Stomach smooth muscle (tissue), 2 donors: ENCODE results near the gene ILKAP.
A peak's percentile ranks its signal among the peaks of the same experiment; 100 is the strongest.

Source experiments
- H3K27ac ChIP-seq: one replicate; pipeline ENCODE4 v1.7.0; 2013; ENCODE audit warnings: mild to moderate bottlenecking, low read length, inconsistent platforms
- H3K27me3 ChIP-seq, 2 donors: one replicate each; pipeline ENCODE4 v1.7.0; 2013; ENCODE audit warnings: low read length in 2 of 2; ENCODE audit not compliant: insufficient read depth in 2 of 2, control insufficient read depth in 1 of 2
- H3K36me3 ChIP-seq, 2 donors: one replicate each; pipeline ENCODE4 v1.7.0; 2013; ENCODE audit warnings: low read length in 2 of 2; ENCODE audit not compliant: control insufficient read depth in 2 of 2, insufficient read depth in 2 of 2
- H3K4me1 ChIP-seq: one replicate; pipeline ENCODE4 v1.7.0; 2013; ENCODE audit warnings: low read length; ENCODE audit not compliant: control insufficient read depth, insufficient read depth
- H3K4me3 ChIP-seq, 2 donors: one replicate each; pipeline ENCODE4 v1.7.0; 2013; ENCODE audit warnings: low read length in 2 of 2
- H3K9ac ChIP-seq, 2 donors: one replicate each; pipeline ENCODE4 v1.7.0; 2013; ENCODE audit warnings: low read length in 2 of 2, mild to moderate bottlenecking in 1 of 2
- H3K9me3 ChIP-seq, 2 donors: one replicate each; pipeline ENCODE4 v1.7.0; 2013; ENCODE audit warnings: low read length in 2 of 2; ENCODE audit not compliant: control insufficient read depth in 2 of 2
- donor health status: healthy.
- donor health status: Pancreatic carcinoma.

ILKAP gene

GRCh38 chr2:238235856-238236255, 32.4 kb upstream of the ILKAP start:
- no peaks in the 10 kb centered on the region for H3K9me3 ChIP-seq
- H3K36me3 ChIP-seq = no peaks in the 10 kb centered on the region
- H3K4me3 ChIP-seq = no peak overlapping the region
- no peak overlapping the region for H3K27ac ChIP-seq
- H3K4me1 ChIP-seq = peaks cover 30% of the 10 kb centered on the region
- no peak overlapping the region for H3K9ac ChIP-seq
- no peaks in the 10 kb centered on the region for H3K27me3 ChIP-seq

- H3K27ac ChIP-seq = no peak overlapping the region
- H3K9ac ChIP-seq = no peak overlapping the region
- no peaks in the 10 kb centered on the region for H3K27me3 ChIP-seq
- H3K9me3 ChIP-seq = no peaks in the 10 kb centered on the region
- H3K36me3 ChIP-seq = no peaks in the 10 kb centered on the region
- H3K4me1 ChIP-seq = peaks cover 29% of the 10 kb centered on the region
- no peak overlapping the region for H3K4me3 ChIP-seq
Measured at GRCh38 chr2:238235331-238235732, 31.8 kb upstream of the ILKAP start.

GRCh38 chr2:238233625-238234024, 30.1 kb upstream of the ILKAP start:
- Histone ChIP-seq H3K36me3 (no peaks in the 10 kb centered on the region), H3K27me3 (no peaks in the 10 kb centered on the region), H3K9me3 (no peaks in the 10 kb centered on the region), H3K9ac (no peak overlapping the region), H3K4me3 (no peak overlapping the region), H3K4me1 (peaks cover 29% of the 10 kb centered on the region), H3K27ac (no peak overlapping the region)

- no peaks in the 10 kb centered on the region for H3K27me3 ChIP-seq
- H3K4me1 ChIP-seq = peaks cover 33% of the 10 kb centered on the region
- no peak overlapping the region for H3K27ac ChIP-seq
- no peaks in the 10 kb centered on the region for H3K36me3 ChIP-seq
- no peaks in the 10 kb centered on the region for H3K9me3 ChIP-seq
- peak overlapping the region in 1 of 2 donors; percentile 71 for H3K4me3 ChIP-seq
- no peak overlapping the region for H3K9ac ChIP-seq
Measured at GRCh38 chr2:238231809-238232208, 28.3 kb upstream of the ILKAP start.

GRCh38 chr2:238231251-238231793, 27.8 kb upstream of the ILKAP start:
- no peaks in the 10 kb centered on the region for H3K9me3 ChIP-seq
- H3K4me3 ChIP-seq = peak overlapping the region; percentile 37 to 71
- H3K36me3 ChIP-seq = no peaks in the 10 kb centered on the region
- H3K27ac ChIP-seq = no peak overlapping the region
- peak overlapping the region; percentile 34 to 36 for H3K9ac ChIP-seq
- peaks cover 34% of the 10 kb centered on the region for H3K4me1 ChIP-seq
- H3K27me3 ChIP-seq = no peaks in the 10 kb centered on the region

GRCh38 chr2:238230699-238231098, 27.2 kb upstream of the ILKAP start:
- Histone ChIP-seq H3K27ac (no peak overlapping the region), H3K4me1 (peaks cover 40% of the 10 kb centered on the region), H3K9me3 (no peaks in the 10 kb centered on the region), H3K4me3 (peak overlapping the region in 1 of 2 donors; percentile 71), H3K36me3 (no peaks in the 10 kb centered on the region), H3K27me3 (no peaks in the 10 kb centered on the region), H3K9ac (peak overlapping the region; percentile 13 to 34)

- Histone ChIP-seq H3K4me1 (peaks cover 41% of the 10 kb centered on the region), H3K36me3 (no peaks in the 10 kb centered on the region), H3K4me3 (no peak overlapping the region), H3K9ac (no peak overlapping the region), H3K27me3 (no peaks in the 10 kb centered on the region), H3K27ac (peak overlapping the region; percentile 64), H3K9me3 (no peaks in the 10 kb centered on the region)
Measured at GRCh38 chr2:238228700-238229099, 25.2 kb upstream of the ILKAP start.

- Histone ChIP-seq H3K9ac (no peak overlapping the region), H3K4me1 (peaks cover 39% of the 10 kb centered on the region), H3K9me3 (no peaks in the 10 kb centered on the region), H3K27ac (no peak overlapping the region), H3K4me3 (no peak overlapping the region), H3K27me3 (no peaks in the 10 kb centered on the region), H3K36me3 (no peaks in the 10 kb centered on the region)
Measured at GRCh38 chr2:238227587-238228032, 24.1 kb upstream of the ILKAP start.

- Histone ChIP-seq H3K27me3 (no peaks in the 10 kb centered on the region), H3K4me3 (no peak overlapping the region), H3K36me3 (no peaks in the 10 kb centered on the region), H3K4me1 (peaks cover 39% of the 10 kb centered on the region), H3K27ac (no peak overlapping the region), H3K9ac (no peak overlapping the region), H3K9me3 (no peaks in the 10 kb centered on the region)
Measured at GRCh38 chr2:238226698-238227586, 23.4 kb upstream of the ILKAP start.

- Histone ChIP-seq H3K9ac (no peak overlapping the region), H3K9me3 (no peaks in the 10 kb centered on the region), H3K27me3 (no peaks in the 10 kb centered on the region), H3K4me1 (peaks cover 33% of the 10 kb centered on the region), H3K27ac (peak overlapping the region; percentile 41), H3K4me3 (no peak overlapping the region), H3K36me3 (no peaks in the 10 kb centered on the region)
Measured at GRCh38 chr2:238225911-238226697, 22.6 kb upstream of the ILKAP start.
